Fibroblast of skin of abdomen (primary cell): ENCODE results near the gene C16orf54.
"Not testable (repeated sequence)": the region's sequence is repeated elsewhere in the genome, so short reads cannot be mapped to it uniquely, and the experiment has no call there.

ENCODE experiments used
- DNase-seq: peaks from one replicate; pipeline ENCODE4 v3.0.0-alpha.2; 2013

C16orf54 gene

GRCh38 chr16:29739927-29740629 is 5.7 kb downstream of the C16orf54 start:
- DNase-seq = not testable (repeated sequence)

GRCh38 chr16:29738514-29738913 is 7.3 kb downstream of the C16orf54 start:
- no peak for DNase-seq

DNA sequence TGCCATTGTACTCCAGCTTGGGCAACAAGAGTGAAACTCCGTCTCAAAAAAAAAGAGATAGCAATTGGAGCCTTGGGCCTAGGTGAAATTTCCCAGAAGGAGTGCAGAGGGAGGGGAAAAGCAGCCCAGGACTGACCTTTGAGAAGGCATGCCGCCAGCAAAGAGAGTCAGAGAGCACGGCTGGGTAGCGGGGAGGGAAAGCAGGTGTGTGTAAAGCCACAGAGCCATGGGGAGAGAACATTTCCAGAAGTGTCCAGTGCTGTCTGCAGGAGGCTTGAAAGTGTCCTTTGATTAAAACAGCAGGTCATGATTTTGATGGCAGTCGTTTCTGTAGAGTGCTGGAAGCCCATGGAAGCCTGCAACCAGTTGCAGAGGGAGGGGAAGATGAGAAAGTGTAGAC is 8.1 kb downstream of the C16orf54 start:
- no peak for DNase-seq

GRCh38 chr16:29736764-29737163 is 9.0 kb downstream of the C16orf54 start:
- no peak for DNase-seq

- DNase-seq = no peak
These were observed 9.7 kb downstream of the C16orf54 start for GRCh38 chr16:29736112-29736511.

DNA sequence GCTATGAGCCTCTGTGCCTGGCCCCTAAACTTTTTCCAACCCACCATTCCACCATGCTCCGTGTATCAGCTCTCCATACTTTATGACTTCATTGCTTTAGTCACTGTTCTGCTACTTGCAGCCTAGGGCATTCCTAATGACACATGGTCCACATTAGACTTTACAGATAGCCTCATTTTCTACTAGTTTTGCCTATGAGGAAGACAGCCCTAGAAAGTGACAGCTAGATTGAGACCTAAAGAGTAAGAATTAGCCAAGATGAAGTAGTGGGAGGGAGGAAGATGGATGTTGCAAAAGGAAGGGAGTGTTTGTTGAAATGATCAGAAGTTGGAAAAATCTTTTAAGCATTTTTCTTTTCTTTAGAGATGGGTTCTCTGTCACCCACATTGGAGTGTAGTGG is 11.0 kb downstream of the C16orf54 start:
- DNase-seq = no peak

DNA sequence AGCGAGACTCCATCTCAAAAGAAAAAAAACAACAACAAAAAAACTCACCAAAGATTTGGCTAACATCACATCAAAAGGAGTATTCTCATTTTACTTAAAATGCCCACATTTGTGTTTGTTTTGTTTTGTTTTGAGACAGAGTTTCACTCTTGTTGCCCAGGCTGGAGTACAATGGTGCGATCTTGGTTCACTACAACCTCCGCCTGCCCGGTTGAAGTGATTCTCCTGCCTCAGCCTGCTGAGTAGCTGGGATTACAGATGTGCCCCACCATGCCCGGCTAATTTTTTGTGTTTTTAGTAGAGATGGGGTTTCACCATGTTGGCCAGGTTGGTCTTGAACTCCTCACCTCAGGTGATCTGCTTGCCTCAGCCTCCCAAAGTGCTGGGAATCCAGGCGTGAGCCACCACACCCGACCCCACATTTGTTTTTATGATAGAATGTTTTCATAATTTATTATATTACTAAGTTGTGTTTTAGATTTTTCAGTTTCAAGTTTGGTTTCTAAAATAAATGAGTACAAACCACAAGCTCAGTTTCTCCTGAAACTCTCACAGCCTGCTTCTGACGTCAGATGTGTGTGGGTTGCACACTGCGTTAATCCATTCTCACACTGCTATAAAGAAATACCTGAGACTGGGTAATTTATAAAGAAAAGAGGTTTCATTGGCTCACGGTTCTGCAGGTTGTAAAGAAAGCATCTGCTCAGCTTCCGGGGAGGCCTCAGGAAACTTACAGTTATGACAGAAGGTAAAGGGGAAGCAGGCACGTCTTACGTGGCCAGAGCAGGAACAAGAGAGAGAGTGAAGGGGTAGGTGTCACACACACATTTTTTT is 13.8 kb downstream of the C16orf54 start:
- not testable (repeated sequence) for DNase-seq

DNA sequence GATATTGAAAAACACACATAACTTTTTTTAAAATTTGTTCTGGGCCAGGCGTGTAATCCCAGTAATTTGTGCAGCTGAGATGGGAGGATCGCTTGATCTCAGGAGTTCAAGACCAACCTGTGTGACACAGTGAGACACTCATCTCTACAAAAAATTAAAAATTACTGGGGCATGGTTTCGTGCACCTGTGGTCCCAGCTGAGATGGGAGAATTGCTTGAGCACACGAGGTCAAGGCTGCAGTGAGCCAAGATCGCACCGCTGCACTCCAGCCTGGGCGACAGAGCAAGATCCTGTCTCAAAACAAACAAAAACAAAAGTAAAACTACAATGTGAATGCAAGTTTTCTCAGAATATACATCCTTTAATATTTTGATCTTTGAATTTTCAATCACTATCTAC is 15.1 kb downstream of the C16orf54 start:
- DNase-seq = no peak

GRCh38 chr16:29729116-29729521 is 16.7 kb downstream of the C16orf54 start:
- peak; percentile 60 for DNase-seq

- no peak for DNase-seq
These were observed 18.3 kb downstream of the C16orf54 start for GRCh38 chr16:29727452-29727851.

DNA sequence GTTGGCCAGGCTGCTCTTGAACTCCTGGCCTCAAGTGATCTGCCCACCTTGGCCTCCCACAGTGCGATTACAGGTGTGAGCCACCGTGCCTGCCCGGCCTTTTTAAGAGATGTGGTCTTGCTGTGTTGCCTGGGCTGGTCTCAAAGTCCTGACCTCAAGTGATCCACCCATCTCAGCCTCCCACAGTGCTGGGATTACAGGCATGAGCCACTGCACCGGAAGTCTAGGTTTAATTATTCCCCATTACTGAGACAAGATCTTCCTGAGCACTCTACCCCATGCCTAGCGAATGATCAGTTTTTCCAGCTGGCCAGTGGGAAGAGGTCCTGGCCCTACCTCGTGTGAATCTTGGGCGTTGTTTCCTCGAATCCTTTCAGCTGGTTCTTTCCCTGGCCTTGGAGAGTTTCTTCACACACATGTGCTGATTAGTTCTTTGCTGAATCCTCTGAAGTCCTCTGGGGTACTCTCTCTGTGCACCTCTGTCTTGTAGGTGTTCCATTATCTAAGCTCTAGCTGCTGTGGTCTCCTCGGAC is 18.9 kb downstream of the C16orf54 start:
- no peak for DNase-seq

- peak; percentile 58 for DNase-seq
These were observed 24.5 kb downstream of the C16orf54 start for GRCh38 chr16:29721167-29721879.

GRCh38 chr16:29720703-29721102 is 25.1 kb downstream of the C16orf54 start:
- no peak for DNase-seq

GRCh38 chr16:29719063-29719462 is 26.7 kb downstream of the C16orf54 start:
- DNase-seq = no peak

DNA sequence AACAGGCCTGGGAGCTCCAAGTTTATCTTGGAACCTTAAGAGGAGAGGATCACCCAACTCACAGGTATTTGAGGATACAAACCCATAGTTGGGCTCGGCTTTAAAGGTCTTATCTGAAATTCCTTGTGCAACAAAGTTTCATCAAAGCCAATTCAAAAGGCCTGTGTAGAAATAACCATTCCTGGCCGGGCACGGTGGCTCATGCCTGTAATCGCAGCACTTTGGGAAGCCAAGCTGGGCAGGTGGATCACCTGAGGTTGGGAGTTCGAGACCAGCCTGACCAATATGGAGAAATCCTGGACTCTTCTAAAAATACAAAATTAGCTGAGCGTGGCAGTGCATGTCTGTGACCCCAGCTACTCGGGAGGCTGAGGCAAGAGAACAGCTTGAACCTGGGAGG is 28.7 kb downstream of the C16orf54 start:
- DNase-seq = no peak

- DNase-seq = no peak
These were observed 30.8 kb downstream of the C16orf54 start for GRCh38 chr16:29714972-29715371.

- no peak for DNase-seq
These were observed 31.4 kb downstream of the C16orf54 start for GRCh38 chr16:29714396-29714795.

DNA sequence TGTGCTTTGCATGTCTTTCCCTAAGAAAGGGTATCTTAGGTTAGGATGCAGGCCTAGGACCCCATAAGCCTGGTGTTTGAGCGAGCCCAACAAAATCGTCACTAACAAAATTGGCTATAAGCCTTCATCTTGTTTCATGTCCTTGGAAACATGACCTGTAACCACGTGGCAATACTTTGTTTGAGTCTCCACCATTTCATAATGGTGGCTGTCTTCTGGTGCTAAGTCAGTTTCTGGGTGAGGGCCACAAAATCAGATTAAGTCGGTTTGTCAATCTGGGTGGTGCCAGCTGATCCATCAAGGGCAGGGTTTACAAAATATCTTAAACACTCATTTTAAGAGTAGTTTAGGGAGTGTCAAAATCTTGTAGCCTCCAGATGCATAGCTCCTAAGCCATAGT is 33.0 kb downstream of the C16orf54 start:
- DNase-seq = no peak

DNA sequence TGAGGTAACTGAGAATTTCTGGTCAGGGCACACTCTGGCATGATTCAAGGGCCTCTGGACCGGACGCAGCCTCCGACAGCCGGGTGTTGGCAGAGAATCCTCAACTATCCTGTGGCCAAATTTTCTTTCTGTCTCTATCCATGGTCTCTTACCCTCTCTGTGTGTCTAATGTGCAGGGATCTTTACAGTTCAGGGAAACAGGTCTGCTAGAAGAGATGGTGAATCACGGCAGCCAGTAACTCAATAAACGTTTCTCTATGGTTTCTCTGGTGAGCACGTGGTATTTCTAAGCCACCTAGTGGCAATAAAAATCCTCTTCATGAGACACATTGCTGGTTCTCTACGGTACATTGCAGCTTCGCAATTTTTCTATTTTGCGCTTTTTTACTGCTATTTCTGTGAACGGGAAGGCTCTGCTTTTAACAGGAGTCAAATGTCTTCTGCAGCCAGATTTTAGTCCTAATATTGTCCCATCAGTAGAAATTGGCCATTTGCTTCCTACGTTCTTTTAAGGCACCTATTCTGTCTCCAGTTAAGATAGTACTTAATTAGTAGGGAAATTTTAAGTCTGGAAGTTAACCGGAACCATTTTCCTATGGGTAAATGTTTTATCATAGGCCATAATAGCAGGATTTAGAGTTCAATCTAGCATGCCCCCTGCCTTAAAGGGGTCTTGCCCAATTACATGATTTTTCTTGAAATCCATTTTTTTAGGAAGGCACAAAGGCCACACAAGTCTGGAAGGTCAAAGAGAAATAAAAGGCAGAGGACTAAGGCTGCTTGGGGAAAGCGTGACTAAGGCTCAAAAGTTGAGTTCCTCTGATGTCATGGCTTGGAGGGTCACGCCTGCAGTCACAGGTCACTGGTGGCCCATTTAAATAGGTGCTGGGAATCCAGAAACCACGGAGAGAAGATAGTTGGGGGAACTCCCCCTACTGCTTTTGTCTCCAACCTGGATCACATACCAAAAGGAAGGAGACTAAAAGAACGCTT is 35.3 kb downstream of the C16orf54 start:
- DNase-seq = peak; percentile 74

DNA sequence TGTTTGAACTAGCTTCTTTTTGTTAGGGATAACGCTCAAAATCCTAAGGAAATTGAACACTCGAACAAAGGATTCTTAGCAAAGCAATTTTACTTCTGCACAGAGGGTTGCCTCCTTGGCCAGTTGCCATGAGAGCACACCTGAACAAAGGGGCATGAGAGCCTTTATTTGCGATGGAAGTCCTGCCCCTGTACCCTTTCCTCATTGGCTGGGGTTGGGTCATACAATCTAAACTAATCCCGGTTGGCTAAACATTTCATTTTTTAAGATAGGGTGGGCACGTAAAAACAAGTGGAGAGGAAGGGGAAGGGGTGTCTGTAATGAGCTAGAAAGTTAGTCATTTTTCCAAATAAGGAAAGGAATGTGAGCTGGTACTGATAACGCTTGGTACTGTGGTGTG is 36.1 kb downstream of the C16orf54 start:
- DNase-seq = not testable (repeated sequence)

DNA sequence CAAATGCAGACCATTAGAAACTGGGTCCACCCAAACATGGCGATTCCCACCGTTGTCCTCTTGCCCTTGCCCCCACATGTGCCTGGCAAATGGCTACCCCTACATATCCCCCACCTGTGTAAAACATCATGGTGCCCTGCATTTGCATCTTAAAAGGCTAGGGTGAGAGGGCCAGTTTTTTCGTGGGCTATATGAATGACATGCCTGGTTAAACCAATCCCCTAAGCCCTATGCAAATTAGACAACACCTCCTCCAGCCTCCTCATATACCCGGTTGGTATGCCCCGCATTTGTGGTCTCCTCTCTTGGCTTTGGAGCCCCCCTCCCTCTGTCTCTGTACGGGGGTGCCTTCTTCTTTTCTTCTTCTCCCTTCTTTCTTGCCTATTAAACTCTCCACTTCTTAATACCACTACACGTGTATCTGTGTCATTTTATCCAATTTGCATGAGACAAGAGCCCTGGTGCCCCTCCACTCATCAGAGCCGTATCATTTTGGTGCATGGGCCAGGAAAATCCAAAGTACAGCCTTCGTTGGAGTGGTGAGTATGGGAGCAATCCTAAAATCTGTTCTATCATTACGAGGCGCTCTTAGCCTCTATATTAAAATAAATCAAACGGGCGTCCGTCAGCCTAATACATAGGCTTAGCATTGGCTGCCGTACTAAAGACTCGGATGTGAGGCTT is 36.7 kb downstream of the C16orf54 start:
- DNase-seq = no peak
